HepG2 (cell line): ENCODE results near the gene NSMCE4A. TPM values are rescaled to one million over a fixed set of nuclear protein-coding genes. Genes with fewer than 3 reads are reported as not detected.
A peak's percentile ranks its signal among the peaks of the same experiment; 100 is the strongest.

Experiments
- ARHGAP35 ChIP-seq: sonication (generic); formaldehyde crosslinking; IDR thresholded peaks from 2 replicates; pipeline ENCODE4 v1.9.0; 2022; ENCODE audit warnings: mild to moderate bottlenecking, inconsistent platforms, moderate library complexity, missing genetic modification reagents, borderline replicate concordance
- CENPT ChIP-seq: sonication (generic); formaldehyde crosslinking; IDR thresholded peaks from 2 replicates; pipeline ENCODE4 v1.8.0; 2022; ENCODE audit warnings: low read depth, mild to moderate bottlenecking, moderate library complexity, missing genetic modification reagents
- KDM1A ChIP-seq: IDR thresholded peaks from 2 replicates; pipeline ENCODE4 v1.6.1; 2016; ENCODE audit warnings: missing compliant biosample characterization
- KDM5B ChIP-seq: sonication (generic); formaldehyde crosslinking; IDR thresholded peaks from 2 replicates; pipeline ENCODE4 v1.4.0; 2020; ENCODE audit warnings: missing genetic modification reagents, mild to moderate bottlenecking, borderline replicate concordance
- MAF1 ChIP-seq: sonication (generic); formaldehyde crosslinking; IDR thresholded peaks from 2 replicates; pipeline ENCODE4 v1.5.0; 2020; ENCODE audit warnings: missing genetic modification reagents, borderline replicate concordance
- NCOR1 ChIP-seq: fragments of 200-600 bp; sonication (generic); IDR thresholded peaks from 2 replicates; pipeline ENCODE4 v1.7.0; 2017; ENCODE audit warnings: antibody characterized with exemption, low read length, borderline replicate concordance
- POLR2AphosphoS2 ChIP-seq: IDR thresholded peaks from 2 replicates; pipeline ENCODE4 v1.6.1; 2011; ENCODE audit warnings: low read depth, low read length, improper control_type of control experiment
- SMAD3 ChIP-seq: sonication (generic); formaldehyde crosslinking; IDR thresholded peaks from 2 replicates; pipeline ENCODE4 v1.4.0; 2020; ENCODE audit warnings: missing genetic modification reagents
- SOX6 ChIP-seq, 2 experiments: fragments of 450-650 bp in 1 of 2; sonication (generic) in 1 of 2; formaldehyde crosslinking in 1 of 2; IDR thresholded peaks; 2 replicates each; pipeline versions ENCODE4 v1.4.0 to v1.6.1; 2017 to 2020; ENCODE audit warnings: antibody characterized with exemption in 1 of 2, mild to moderate bottlenecking in 1 of 2, missing genetic modification reagents in 1 of 2
- ZBTB8A ChIP-seq: sonication (generic); formaldehyde crosslinking; IDR thresholded peaks from 2 replicates; pipeline ENCODE4 v1.4.0; 2020; ENCODE audit warnings: mild to moderate bottlenecking, low read depth, missing genetic modification reagents, borderline replicate concordance
- ZNF263 ChIP-seq: sonication (generic); formaldehyde crosslinking; IDR thresholded peaks from 2 replicates; pipeline ENCODE4 v1.4.0; 2020; ENCODE audit warnings: missing genetic modification reagents
- ZNF501 ChIP-seq: sonication (generic); formaldehyde crosslinking; IDR thresholded peaks from 2 replicates; pipeline ENCODE4 v1.5.1; 2020; ENCODE audit warnings: mild to moderate bottlenecking, moderate library complexity, missing genetic modification reagents
- ZNF503 ChIP-seq: sonication (generic); formaldehyde crosslinking; IDR thresholded peaks from 2 replicates; pipeline ENCODE4 v1.4.0; 2020; ENCODE audit warnings: missing genetic modification reagents
- ZNF567 ChIP-seq: sonication (generic); formaldehyde crosslinking; IDR thresholded peaks from 2 replicates; pipeline ENCODE4 v1.8.1; 2023; ENCODE audit warnings: mild to moderate bottlenecking, missing genetic modification reagents, borderline replicate concordance
- ZNF660 ChIP-seq: sonication (generic); formaldehyde crosslinking; IDR thresholded peaks from 2 replicates; pipeline ENCODE4 v1.5.1; 2020; ENCODE audit warnings: mild to moderate bottlenecking, low read depth, missing genetic modification reagents, borderline replicate concordance
- ZNF709 ChIP-seq: sonication (generic); formaldehyde crosslinking; IDR thresholded peaks from 2 replicates; pipeline ENCODE4 v1.5.0; 2020; ENCODE audit warnings: mild to moderate bottlenecking, missing genetic modification reagents
- polyA plus RNA-seq, 8 experiments: library from polyadenylated mRNA; depleted of rRNA in 3 of 8; stranded (reverse) in 7 of 8; unstranded in 1 of 8; fragments of >200 nt; fragmentation: Illumina TruSeq in 4 of 8; extraction: Trizol in 4 of 8; gene quantifications; 2 replicates each; pipeline versions ENCODE4 v1.2.1 to v1.2.3, GENCODE V29; 2011 to 2016; ENCODE audit warnings: low read depth in 4 of 8, missing spikeins in 1 of 8, mixed read lengths in 1 of 8; ENCODE audit not compliant: insufficient read depth in 1 of 8
- total RNA-seq, 5 experiments: library from RNA; depleted of rRNA; stranded (reverse); fragments of >200 nt; fragmentation: Illumina TruSeq; extraction: Trizol; gene quantifications; 2 replicates each; pipeline ENCODE4 v1.2.3, GENCODE V29; 2016; ENCODE audit warnings: low read depth in 1 of 5
- TF ChIP-seq, protein P1 (sequence below): sonication (generic); formaldehyde crosslinking; IDR thresholded peaks from 2 replicates; pipeline ENCODE4 v1.9.0; 2022; ENCODE audit warnings: low read depth, missing genetic modification reagents
- TF ChIP-seq, protein P2 (sequence below): sonication (generic); formaldehyde crosslinking; IDR thresholded peaks from 2 replicates; pipeline ENCODE4 v1.5.1; 2020; ENCODE audit warnings: missing genetic modification reagents, mild to moderate bottlenecking, borderline replicate concordance
- TF ChIP-seq, protein P3 (sequence below): sonication (generic); formaldehyde crosslinking; IDR thresholded peaks from 2 replicates; pipeline ENCODE4 v1.4.0; 2020; ENCODE audit warnings: missing genetic modification reagents

The NSMCE4A gene
- total and polyA plus RNA-seq, 2 of the 13 experiments (the other 11 are each of a cell fraction or from before 2014, with no cell fraction given): 61.1 to 91.6 TPM

GRCh38 chr10:121927841-121928527, 47.0 kb downstream of the NSMCE4A start, which contains the start of gene ATE1 (continued):
- TF ChIP-seq ZNF501 (CRISPR knock-in tag) (0 out of 2 replicates have a peak, but pooled peaks have one; percentile 15), KDM1A (CRISPR knock-in tag) (no peak), ARHGAP35 (CRISPR knock-in tag) (0 out of 2 replicates have a peak, but pooled peaks have one; percentile 21), ZNF709 (CRISPR knock-in tag) (no peak), CENPT (CRISPR knock-in tag) (0 out of 2 replicates have a peak, but pooled peaks have one; percentile 39), ZNF660 (CRISPR knock-in tag) (0 out of 2 replicates have a peak, but pooled peaks have one; percentile 27), ZNF503 (no peak; the same call in 1 of the 2 replicates), SMAD3 (CRISPR knock-in tag) (no peak), NCOR1 (no peak; the same call in 1 of the 2 replicates), ZBTB8A (no peak), ZNF263 (peak; percentile 49; the same call in 1 of the 2 replicates), KDM5B (CRISPR knock-in tag) (peak; percentile 47; the same call in 1 of the 2 replicates), SOX6 (IDR thresholded peaks at IDR 0.05) (no peak), SOX6 (CRISPR knock-in tag; IDR thresholded peaks at IDR 0.05) (peak; percentile 8; the same call in 1 of the 2 replicates), POLR2AphosphoS2 (0 out of 2 replicates have a peak, but pooled peaks have one; percentile 56), ZNF567 (0 out of 2 replicates have a peak, but pooled peaks have one; percentile 48), MAF1 (CRISPR knock-in tag) (no peak)
- TF ChIP-seq, protein P1, sequence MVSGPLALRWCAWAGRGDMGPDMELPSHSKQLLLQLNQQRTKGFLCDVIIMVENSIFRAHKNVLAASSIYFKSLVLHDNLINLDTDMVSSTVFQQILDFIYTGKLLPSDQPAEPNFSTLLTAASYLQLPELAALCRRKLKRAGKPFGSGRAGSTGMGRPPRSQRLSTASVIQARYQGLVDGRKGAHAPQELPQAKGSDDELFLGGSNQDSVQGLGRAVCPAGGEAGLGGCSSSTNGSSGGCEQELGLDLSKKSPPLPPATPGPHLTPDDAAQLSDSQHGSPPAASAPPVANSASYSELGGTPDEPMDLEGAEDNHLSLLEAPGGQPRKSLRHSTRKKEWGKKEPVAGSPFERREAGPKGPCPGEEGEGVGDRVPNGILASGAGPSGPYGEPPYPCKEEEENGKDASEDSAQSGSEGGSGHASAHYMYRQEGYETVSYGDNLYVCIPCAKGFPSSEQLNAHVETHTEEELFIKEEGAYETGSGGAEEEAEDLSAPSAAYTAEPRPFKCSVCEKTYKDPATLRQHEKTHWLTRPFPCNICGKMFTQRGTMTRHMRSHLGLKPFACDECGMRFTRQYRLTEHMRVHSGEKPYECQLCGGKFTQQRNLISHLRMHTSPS (CRISPR knock-in tag): no peak
- TF ChIP-seq, protein P2, sequence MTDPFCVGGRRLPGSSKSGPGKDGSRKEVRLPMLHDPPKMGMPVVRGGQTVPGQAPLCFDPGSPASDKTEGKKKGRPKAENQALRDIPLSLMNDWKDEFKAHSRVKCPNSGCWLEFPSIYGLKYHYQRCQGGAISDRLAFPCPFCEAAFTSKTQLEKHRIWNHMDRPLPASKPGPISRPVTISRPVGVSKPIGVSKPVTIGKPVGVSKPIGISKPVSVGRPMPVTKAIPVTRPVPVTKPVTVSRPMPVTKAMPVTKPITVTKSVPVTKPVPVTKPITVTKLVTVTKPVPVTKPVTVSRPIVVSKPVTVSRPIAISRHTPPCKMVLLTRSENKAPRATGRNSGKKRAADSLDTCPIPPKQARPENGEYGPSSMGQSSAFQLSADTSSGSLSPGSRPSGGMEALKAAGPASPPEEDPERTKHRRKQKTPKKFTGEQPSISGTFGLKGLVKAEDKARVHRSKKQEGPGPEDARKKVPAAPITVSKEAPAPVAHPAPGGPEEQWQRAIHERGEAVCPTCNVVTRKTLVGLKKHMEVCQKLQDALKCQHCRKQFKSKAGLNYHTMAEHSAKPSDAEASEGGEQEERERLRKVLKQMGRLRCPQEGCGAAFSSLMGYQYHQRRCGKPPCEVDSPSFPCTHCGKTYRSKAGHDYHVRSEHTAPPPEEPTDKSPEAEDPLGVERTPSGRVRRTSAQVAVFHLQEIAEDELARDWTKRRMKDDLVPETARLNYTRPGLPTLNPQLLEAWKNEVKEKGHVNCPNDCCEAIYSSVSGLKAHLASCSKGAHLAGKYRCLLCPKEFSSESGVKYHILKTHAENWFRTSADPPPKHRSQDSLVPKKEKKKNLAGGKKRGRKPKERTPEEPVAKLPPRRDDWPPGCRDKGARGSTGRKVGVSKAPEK (CRISPR knock-in tag): no peak
- TF ChIP-seq, protein P3, sequence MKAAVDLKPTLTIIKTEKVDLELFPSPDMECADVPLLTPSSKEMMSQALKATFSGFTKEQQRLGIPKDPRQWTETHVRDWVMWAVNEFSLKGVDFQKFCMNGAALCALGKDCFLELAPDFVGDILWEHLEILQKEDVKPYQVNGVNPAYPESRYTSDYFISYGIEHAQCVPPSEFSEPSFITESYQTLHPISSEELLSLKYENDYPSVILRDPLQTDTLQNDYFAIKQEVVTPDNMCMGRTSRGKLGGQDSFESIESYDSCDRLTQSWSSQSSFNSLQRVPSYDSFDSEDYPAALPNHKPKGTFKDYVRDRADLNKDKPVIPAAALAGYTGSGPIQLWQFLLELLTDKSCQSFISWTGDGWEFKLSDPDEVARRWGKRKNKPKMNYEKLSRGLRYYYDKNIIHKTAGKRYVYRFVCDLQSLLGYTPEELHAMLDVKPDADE (CRISPR knock-in tag): no peak
